Pulmonary artery endothelial cell (primary cell): Measurements from ENCODE around the gene ZNF687. TPM values are rescaled to one million over a fixed set of nuclear protein-coding genes. Genes with fewer than 3 reads are reported as not detected.
"Not testable (repeated sequence)": the region's sequence is repeated elsewhere in the genome, so short reads cannot be mapped to it uniquely, and the experiment has no call there.

ENCODE experiments used
- DNase-seq: peaks from one replicate; pipeline ENCODE4 v3.0.0-alpha.2; 2011; ENCODE audit warnings: low read depth, low spot score
- total RNA-seq: library from RNA; depleted of rRNA; stranded (reverse); fragments of >200 nt; gene quantifications from 2 replicates; pipeline ENCODE4 v1.2.3, GENCODE V29; 2014

The ZNF687 gene, protein sequence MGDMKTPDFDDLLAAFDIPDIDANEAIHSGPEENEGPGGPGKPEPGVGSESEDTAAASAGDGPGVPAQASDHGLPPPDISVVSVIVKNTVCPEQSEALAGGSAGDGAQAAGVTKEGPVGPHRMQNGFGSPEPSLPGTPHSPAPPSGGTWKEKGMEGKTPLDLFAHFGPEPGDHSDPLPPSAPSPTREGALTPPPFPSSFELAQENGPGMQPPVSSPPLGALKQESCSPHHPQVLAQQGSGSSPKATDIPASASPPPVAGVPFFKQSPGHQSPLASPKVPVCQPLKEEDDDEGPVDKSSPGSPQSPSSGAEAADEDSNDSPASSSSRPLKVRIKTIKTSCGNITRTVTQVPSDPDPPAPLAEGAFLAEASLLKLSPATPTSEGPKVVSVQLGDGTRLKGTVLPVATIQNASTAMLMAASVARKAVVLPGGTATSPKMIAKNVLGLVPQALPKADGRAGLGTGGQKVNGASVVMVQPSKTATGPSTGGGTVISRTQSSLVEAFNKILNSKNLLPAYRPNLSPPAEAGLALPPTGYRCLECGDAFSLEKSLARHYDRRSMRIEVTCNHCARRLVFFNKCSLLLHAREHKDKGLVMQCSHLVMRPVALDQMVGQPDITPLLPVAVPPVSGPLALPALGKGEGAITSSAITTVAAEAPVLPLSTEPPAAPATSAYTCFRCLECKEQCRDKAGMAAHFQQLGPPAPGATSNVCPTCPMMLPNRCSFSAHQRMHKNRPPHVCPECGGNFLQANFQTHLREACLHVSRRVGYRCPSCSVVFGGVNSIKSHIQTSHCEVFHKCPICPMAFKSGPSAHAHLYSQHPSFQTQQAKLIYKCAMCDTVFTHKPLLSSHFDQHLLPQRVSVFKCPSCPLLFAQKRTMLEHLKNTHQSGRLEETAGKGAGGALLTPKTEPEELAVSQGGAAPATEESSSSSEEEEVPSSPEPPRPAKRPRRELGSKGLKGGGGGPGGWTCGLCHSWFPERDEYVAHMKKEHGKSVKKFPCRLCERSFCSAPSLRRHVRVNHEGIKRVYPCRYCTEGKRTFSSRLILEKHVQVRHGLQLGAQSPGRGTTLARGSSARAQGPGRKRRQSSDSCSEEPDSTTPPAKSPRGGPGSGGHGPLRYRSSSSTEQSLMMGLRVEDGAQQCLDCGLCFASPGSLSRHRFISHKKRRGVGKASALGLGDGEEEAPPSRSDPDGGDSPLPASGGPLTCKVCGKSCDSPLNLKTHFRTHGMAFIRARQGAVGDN
- 6.2 and 6.9 TPM in 2 replicates for total RNA-seq

DNA sequence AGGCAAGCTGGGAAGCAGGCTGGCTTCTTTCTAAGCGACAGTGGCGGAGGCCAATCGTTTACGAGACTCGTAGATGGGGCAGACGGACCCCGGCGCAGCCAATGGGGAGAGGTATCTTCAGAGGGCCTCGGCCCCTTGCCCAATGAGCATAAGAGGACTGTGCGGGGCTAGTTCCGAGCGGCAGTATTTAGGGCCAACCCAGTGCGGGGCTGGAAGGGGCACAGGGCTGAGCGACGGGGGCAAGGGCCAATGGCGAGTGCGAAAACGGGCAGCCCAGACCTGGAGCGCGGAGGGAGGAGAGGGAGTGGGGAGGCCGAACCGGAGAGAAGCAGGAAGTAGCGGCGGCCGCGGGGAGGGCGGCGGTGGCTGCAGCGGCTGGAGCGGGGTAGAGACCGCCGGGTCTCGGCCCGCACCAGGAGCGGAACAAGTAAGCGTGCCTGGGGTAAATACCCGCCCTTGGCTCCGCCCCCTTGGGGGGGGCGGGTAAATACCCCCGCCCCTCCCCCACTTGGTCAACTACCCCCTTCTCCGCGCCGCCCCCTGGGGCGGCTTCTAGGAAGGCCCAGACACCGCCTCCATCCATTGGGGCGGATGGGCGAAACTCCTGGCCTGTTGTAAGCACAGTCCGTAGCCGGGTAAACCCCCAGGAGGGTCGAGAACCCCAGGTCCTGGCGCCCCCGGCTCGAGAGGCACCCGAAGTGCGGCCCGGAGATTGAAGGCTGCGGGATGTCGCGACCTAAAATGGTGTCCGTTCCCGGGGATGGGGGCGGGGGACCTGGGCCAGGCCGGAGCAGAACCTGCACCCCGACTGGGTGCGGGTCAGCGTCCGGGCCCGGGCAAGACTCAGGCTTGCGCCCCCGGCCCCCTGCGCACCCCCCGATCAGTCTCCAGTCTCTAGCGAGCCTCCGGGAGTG, at the start of gene ZNF687:
Gene ZNF687 (plus strand): TSS at position 331 of the 914 bp plus-strand sequence. CDS start 3,993 bp downstream, outside the sequence.
- DNase-seq: peak; percentile 100

DNA sequence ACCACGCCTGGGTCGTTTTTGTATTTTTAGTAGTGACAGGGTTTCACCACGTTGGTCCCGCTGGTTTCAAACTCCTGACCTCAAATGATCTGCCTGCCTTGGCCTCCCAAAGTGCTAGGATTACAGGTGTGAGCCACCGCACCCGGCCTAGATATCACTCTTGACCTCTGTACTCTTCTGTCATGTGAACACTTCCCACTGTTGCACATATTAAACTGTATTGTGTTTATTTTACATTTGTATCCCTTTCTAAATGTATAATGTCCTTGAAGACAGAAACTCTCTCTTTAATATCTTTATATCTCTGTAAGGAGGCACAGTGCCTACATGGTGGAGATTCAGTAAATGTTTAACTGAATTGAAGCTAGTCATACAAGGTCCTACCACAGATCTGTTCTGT, 46.9 kb upstream of the ZNF687 start:
- no peak for DNase-seq

DNA sequence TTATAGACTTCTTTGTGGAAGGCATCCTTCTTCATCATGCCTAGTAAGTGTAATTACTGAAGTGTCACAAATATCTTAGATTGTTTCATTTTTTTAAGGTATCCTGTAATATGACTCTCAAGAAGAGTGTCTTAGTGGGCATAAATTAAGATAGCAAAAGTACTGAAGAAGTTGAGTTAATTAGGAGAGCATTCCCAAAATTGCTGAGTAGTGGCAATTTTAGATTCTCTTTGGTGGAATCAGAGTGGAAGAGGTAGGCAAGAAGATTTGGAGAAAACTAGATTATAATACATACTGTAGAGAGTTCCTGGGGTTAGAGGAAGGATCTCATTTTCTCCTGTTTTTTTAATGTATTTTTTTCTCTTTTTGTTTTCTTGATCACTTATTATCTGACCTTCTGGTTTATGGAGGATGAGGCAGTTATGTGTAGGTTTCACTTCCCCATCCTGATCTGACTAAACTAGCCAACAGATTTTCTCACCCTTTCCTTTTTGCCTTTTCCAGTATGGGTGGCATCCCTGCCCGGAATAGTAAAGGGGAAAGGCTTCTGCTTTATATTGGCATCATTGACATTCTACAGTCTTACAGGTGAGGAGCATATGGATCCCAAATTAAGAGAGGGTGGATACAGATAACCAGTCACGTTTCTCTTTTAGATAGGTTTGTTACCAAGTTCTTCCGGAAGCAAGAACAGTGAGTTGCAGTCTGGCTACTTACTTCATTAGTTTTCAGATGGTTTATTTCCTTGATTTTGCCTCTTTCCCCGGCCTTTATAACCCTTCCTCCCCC, 44.2 kb upstream of the ZNF687 start:
- DNase-seq: no peak

DNA sequence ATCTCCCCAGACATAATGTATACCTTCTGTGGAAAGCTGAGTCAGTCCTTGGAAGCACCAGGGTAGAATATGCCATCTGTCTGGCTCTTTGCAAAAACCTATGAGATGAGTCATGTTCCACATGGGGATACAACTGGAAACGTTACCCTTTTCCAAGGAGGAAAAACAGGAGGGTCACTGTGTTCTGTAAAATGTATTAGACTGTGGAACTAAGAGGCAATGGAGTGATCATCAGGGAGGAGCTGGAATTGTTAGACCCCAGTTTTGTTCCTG, 43.7 kb upstream of the ZNF687 start:
- no peak for DNase-seq

DNA sequence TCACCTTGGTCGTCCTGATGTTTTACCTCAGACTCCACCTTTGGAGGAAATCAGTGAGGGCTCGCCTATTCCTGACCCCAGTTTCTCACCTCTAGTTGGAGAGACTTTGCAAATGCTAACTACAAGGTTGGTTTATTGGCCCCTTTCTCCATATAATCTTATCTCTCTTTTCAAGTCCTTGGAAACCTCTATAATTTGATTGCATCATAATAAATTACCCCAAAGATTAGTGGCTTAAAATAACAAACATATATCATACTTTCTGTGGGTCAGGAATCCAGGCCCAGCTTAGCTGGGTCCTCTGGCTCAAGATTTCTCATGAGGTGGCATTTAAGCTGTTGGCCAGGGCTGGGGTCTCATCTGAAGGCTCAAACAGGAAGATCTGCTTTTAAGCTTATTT, 39.7 kb upstream of the ZNF687 start:
- no peak for DNase-seq

DNA sequence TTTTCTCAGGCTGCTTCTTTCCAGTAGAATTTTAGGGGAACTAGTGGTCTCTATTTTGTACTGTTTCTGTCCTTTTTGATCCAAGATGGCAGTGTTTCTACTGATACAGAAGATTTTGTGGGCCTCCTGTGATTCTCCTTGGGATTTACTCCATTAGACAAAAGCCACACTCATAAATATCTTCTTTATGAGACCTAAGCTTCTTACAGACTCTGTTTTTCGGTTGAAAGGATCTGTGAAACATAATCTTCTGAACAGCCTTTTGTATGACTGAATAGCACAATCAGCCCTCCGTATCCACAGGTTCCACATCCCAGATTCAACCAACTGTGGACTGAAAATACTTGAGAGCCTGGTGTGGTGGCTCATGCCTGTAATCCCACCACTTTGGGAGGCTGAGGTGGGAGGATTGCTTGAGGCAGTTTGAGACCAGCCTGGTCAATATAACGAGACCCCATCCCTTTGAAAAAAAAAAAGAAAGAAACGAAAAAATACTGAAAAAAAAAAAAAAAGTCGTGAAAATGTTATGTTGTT, 38.3 kb upstream of the ZNF687 start:
- no peak for DNase-seq

DNA sequence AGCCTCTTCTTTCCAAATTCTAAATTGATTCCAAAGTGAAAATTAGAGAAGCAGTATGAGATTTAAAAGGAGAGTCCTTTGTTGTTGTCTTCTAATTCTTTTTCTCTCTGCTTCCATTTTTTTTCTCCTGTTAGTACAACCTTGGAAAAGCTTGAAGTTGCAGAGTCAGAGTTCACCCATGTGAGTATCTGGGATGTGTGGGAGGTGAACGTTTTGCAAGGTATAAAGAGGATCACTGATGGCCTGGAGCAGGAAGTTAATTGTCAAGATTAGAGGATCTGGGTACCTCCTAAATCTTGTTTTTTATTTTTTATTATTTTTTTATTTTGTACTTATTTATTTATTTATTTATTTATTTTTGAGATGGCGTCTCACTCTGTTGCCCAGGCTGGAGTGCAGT, 35.3 kb upstream of the ZNF687 start:
- DNase-seq: no peak

DNA sequence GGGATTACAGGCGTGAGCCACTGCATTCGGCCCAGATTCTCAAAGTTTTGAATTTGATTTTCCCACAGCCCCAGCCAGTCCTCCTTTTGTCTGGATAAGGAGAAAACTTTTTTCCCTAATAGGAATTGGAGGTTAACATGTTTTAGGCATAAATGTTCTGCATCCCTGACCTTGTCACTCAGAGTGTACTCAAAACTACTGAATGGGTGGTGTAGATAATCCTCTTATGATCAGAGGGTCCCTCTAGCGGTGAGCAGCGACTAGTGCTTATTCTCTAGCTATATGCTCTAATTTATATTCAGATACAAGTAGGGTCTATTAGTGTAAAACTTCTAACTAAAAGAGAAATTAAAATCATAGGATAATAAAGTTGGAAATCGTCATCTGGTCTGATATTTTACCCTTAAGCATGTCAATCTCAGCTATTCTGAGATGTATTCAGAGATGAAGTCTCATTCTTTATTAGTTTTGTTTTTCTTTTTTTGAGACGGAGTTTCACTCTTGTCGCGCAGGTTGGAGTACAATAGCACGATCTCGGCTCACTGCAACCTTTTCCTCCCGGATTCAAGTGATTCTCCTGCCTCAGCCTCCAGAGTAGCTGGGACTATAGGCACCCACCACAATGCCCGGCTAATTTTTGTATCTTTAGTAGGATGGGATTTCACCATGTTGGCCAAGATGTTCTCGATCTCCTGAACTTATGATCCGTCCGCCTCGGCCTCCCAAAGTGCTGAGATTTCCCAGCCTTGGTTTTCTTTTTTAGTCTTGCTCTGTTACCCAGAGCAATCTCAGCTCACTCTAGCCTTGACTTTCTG, 30.2 kb upstream of the ZNF687 start:
- peak; percentile 59 for DNase-seq

DNA sequence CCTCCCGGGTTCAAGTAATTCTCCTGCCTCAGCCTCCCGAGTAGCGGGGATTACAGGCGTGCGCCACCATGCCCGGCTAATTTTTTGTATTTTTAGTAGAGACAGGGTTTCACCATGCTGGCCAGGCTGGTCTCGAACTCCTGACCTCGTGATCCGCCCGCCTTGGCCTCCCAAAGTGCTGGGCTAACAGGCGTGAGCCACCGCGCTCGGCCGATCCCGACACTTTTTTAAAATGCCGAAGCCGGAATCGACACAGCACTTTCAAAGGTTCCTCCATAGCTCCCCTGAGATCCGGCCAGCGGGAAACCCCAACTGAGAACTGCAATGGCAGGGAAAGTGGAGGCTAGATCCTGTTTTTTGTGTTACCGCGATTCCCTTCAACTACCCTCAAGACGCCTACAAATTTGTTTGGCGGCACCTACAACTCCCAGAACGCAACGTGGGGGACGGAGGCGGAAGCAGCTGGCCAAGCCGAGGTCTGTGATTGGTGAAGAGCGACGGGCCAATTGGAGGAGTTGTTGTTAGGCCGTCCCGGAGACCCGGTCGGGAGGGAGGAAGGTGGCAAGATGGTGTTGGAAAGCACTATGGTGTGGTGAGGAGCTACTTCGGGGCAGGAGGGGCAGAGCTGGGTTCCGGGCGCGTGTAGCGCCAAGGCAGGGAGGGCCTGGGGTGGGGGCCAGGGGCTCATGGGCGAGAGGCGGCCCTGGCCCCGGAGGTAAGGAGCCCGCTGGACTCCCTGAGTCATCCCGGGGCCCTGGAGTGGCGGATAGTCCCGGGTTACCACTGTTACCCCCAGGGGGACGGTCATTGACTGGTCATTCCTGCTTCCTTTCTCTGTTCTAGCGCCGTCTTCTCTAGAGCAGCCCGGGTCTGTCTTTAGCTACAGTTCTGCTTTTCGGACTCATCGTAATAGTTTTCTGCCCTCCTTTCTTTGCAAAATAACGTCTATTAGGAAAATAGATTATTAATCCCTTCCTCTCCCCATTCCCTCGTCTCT, 27.6 kb upstream of the ZNF687 start, which contains the start of gene PSMD4:
Gene PSMD4 (plus strand): TSS at position 518 of the 997 bp plus-strand sequence. CDS start 49 bp downstream, at position 567.
- DNase-seq: peak; percentile 91

DNA sequence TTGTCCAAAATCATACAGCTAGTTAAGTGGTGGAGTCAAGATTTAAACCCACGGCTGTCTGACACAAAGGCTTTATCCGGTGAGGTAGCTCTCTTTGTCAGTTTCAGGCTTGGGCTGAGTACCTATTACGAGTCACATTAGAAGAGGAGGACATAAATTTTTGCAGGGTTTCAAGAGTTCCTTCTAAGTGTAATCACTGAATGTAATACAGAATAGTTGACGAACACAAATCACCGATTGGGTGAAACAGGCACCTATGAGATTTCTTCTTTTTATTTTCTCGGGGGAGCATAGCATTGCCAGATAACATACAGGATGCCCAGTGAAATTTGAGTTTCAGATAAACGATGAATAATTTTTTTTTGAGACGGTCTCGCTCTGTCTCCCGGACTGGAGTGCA, 26.7 kb upstream of the ZNF687 start:
- DNase-seq: no peak

DNA sequence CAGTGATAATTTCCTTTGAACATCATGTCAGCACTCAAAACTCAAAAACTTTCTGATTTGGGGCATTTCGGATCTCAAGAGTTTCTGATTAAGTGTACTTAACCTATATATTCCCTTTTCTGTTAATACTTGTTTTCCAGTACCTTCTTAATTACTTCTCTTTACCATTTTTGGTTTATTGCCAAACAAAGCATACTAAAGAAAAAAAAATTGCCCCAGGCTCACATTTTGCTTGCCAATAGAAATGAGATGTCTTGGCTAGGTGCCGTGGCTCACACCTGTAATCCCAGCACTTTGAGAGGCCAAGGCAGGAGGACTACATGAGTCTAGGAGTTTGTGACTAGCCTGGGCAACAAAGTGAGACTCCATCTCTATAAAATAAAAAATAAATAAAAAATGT, 22.7 kb upstream of the ZNF687 start:
- no peak for DNase-seq

DNA sequence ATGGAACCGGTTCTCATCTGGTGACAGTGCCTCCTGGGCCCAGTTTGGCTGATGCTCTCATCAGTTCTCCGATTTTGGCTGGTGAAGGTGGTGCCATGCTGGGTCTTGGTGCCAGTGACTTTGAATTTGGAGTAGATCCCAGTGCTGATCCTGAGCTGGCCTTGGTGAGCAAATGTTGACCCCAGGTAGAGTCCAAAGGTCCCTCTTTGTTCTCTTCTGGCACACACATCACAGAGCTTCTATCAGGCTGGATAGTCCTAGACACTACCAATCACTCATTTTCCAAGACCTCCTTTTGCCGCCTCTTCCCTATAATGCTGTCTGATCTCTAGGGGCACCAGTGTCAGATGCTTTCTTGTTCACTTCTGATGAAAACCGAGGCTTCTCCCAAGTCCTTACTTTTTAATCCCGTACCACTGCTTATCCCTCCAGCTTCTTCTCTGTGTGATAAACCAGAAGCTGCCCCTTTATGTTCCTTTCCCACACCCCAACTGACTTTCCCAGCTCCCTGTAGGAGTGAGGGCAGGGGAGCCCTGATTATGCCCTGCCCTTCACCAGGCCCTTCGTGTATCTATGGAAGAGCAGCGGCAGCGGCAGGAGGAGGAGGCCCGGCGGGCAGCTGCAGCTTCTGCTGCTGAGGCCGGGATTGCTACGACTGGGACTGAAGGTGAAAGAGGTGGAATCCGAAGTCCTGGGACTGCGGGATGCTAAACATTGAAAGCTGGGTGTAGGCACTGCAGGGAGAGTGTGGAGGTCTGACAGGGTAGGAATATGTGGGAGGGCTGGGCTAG, 16.5 kb upstream of the ZNF687 start:
- DNase-seq: no peak

DNA sequence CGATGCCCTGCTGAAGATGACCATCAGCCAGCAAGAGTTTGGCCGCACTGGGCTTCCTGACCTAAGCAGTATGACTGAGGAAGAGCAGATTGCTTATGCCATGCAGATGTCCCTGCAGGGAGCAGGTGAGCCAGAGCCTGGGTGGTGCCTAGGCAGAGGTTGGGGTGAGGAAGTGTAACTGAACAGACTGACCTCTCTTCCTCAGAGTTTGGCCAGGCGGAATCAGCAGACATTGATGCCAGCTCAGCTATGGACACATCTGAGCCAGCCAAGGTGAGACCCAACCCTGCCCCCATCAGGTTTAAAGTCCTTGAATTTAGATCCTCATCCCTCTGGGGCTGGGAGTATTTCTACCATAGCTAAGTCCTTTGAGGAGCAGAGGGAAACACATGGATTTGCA, 15.8 kb upstream of the ZNF687 start:
- DNase-seq: no peak

DNA sequence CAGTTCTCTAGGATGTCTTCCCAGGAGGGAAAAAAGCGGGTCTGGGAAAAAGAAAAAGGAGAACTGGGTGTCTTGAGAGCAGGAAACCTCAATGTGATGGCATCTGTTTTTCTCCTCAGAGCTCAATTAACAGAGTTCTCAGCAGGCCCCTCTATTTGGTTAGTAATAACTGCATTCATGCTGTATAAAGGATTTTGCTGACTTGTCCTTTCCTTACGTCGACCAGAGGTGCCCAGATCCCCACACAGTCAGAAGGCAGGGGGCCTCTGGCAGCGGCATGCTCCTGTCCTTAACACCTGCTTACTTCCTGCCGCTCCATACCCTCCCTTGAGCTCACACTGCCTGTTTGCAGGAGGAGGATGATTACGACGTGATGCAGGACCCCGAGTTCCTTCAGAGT, 15.3 kb upstream of the ZNF687 start:
- DNase-seq: no peak

DNA sequence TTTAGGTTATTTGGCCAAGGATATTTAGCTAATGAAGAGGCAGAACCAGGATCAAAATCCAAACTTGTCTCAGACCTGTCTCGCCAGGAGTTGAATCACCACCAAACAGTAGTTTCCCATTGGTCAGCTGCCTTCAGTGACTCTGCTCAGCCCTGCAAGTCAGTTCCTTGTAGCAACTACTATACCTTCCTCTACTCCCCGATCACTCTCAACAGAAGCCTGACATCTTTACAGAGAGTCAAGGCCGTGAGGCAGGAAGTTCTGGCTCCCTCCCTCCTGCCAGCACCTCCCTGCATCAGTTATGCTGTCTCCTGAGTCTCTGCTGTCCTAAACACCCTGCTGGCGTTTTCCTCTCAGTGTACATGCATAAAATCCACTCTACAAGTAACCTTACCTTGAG, 14.3 kb upstream of the ZNF687 start:
- DNase-seq: no peak

DNA sequence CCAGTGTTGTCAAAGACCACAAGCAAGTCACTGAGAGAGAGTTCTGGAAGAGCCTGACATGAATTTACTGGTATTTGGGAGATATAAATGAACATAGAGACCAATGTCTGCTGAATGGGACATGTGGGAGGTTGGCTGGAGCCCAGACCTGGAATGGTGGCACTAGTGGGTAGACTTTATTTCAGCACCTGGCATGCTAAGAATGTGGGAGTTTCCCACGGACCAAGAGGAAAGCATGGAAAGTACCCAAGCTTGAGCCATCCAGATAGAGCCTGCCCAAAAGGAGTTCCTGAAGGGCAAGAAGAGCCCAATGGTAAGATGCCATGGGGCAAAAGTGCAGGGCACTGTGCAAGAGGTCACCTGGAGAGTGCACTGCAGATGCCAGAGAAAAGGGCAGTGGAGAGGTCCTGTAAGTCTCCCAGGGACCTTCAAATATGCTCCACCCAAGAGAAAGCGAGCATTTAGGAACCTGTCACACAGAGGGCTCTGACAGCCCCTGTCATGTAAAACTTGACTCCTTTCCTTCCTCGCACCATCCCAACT, 8.1 kb upstream of the ZNF687 start:
- no peak for DNase-seq

DNA sequence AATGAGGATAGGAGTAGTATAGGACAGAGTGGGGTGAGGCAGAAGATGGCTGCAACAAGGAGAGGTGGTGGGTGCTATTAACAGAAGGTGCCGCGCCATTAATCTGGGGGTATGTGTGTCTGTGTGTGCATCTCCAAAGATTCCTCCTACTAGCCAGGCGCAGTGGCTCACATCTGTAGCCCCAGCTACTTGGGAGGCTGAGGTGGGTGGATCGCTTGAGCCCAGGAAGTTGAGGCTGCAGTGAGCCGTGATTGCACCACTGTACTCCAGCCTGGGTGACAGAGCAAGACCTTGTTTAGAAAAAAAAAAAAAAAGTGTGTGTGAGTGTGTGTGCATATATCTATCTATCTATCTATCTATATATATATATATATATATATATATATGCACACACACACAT, 6.8 kb upstream of the ZNF687 start:
- not testable (repeated sequence) for DNase-seq
